ENCODE results near the gene ARFGAP1.

- TF ChIP-seq POLR2AphosphoS5 (IDR thresholded peaks at IDR 0.05; ENCODE audit: borderline replicate concordance, low read depth, low read length): no peak
- no peak for TF ChIP-seq EZH2 (IDR thresholded peaks at IDR 0.05)
- no peak for TF ChIP-seq FOXP2 (optimal IDR thresholded peaks at IDR 0.05; ENCODE audit: control extremely low read depth, extremely low read length, insufficient read depth)
Measured at GRCh38 chr20:63284083-63284440, 11.4 kb downstream of the ARFGAP1 start.
